Right ventricle myocardium superior (tissue), 1 donor: ENCODE data around the gene UNC5C. TPM values are rescaled to one million over a fixed set of nuclear protein-coding genes. Genes with fewer than 3 reads are reported as not detected.

Source experiments
- ATAC-seq: fragments of 200-7000 bp; cut with Tn5 transposase; one replicate; pipeline ENCODE4 v1.9.1; 2020; ENCODE audit warnings: mild to moderate bottlenecking; ENCODE audit not compliant: poor library complexity
- DNase-seq: peaks from one replicate; pipeline ENCODE4 v3.0.0-alpha.2; 2020
- intact Hi-C: fragments of 100-400 bp; cut with DNase I; formaldehyde crosslinking; loops from one replicate; pipeline ENCODE4 v1.11.2; 2022
- total RNA-seq: library from RNA; stranded (reverse); fragmentation: NEBNext Ultra II Directional; extraction: Animal tissue kit (Norgen Biotek cat#: 25700); gene quantifications from one replicate; pipeline ENCODE4 v1.2.1, GENCODE V29; 2021
- donor health status: DM: no; HTN: yes; CAD: no; lungs with severe emphysema.

The UNC5C gene
- total RNA-seq, 1 donor from 2014 or later = 2.0 TPM

DNA sequence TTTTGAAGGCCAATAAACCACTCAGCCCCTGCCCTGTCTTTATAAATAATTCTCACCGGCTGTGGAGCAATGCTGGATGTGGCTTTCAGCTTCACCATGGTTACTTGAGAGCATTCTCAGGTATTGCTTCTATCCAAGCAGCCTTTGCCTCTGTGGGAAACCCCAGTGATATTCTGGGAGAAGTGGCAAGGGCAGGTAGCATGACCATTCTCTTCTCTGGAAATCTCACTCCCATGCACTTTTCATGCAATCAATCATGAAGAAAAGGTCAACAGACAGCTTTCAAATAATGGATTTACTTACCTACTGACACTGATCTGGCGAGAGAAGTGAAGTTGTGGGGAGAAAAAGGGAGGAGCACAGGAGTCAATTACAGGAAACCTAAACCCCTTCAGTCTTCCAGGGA is 49.5 kb downstream of the UNC5C start:
- DNase-seq (no peak), ATAC-seq (no peak)
- intact Hi-C loops = no loop called here

DNA sequence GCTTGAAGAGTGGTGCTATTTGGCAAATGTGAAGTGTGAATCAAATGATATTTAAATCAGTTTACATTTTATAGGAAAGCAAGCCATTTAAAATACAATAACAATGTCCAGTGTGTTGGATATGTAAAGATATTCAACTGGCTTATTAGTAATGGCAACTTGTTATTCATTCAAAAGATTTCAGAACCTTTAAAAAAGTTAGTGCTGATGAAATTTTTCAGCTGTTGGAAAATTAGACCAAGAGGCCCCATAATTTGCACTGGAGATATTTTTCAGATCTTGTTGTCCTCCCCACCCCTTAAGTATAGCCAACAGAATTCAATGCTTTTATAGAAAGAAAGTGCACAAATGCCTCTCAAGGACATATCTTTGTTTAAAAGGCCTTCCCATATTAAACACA is 54.6 kb downstream of the UNC5C start:
- DNase-seq = no peak
- no peak for ATAC-seq
- intact Hi-C loops = no loop called here

DNA sequence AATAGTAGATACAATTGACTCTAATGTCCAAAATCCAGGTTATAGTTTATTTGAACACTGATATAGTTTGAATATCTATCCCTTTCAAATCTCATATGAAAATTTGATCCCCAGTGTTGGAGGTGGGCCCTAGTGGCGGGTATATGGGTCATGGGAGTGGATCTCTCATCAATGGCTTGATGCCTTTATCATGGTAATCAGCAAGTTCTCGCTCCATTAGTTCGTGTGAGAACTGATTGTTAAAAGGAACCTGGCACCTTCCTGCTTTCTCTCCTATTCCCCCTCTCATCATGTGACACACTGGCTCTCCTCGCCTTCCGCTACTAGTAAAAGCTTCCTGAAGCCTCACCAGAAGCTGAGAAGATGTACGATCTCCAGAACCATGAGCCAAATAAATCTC is 70.1 kb downstream of the UNC5C start:
- ATAC-seq (no peak), DNase-seq (no peak)
- intact Hi-C loops = no loop called here

DNA sequence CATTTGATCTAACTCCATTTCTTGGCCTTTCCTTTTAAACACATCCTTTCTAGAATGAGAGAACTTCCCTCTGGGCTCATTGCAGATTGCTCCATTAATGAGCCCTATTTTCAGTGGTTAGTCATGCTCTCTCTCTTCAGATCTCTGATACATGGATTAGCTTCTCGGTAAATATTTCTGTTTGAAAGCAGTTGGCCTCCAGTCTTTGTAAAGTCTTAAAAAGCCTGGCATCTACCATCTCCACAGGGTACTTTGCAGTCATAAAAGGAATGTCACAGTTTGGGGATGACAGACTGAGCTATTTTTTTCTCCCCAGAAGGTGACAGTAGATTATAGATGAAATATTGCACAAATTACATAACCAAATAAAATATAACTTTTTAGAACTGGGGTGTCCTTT is 72.7 kb downstream of the UNC5C start:
- ATAC-seq (no peak), DNase-seq (no peak)
- intact Hi-C loops = no loop called here

GRCh38 chr4:95472534-95472933 is 76.2 kb downstream of the UNC5C start:
- DNase-seq (no peak), ATAC-seq (no peak)
- intact Hi-C loops = no loop called here

- DNase-seq (no peak), ATAC-seq (no peak)
- intact Hi-C loops = no loop called here
Measured at GRCh38 chr4:95470622-95471021, 78.2 kb downstream of the UNC5C start.

GRCh38 chr4:95469617-95470016 is 79.2 kb downstream of the UNC5C start:
- no peak for ATAC-seq
- intact Hi-C loops = no loop called here
- no peak for DNase-seq

GRCh38 chr4:95466791-95467190 is 82.0 kb downstream of the UNC5C start:
- intact Hi-C loops = no loop called here
- ATAC-seq (no peak), DNase-seq (no peak)

DNA sequence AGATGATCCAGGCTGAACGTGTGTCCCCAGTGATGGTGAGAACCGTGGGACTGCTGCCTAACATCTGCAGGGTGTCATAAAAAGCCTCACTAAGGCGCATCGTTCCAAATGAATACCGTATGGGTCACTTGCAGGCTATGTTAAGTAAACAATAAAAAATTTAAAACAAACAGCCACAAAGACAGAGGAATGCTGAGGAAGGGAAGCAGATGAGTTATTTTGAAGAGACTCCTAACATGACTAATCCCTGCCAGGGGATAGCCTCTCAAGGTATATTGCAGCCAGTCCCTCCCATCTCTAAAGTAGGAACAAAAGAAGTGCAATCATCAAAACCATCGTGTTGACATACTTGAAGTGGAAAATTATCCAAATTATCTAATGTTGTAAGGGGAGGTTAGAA is 83.8 kb downstream of the UNC5C start:
- ATAC-seq (no peak), DNase-seq (no peak)
- intact Hi-C loops = no loop called here

DNA sequence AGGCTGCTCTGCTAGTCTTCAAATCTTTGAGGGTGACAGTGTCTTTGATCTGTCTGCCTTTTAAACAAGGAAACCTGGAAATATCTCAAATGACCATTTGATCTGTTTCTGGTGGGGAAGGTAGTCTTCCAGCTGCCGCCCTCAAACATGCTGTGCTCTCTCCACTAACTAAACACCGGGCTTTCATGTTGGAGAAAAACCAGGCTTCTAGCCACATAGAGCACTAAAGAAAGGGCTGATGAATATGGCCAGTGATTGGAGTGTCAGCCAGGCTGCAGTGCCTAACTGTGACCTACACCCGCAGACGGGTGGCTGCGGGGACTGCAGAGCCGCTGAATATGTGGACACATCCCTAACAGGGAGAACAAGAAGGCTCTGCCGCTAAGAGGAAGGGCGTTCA is 85.9 kb downstream of the UNC5C start:
- ATAC-seq = no peak
- DNase-seq = no peak
- intact Hi-C loops = no loop called here

DNA sequence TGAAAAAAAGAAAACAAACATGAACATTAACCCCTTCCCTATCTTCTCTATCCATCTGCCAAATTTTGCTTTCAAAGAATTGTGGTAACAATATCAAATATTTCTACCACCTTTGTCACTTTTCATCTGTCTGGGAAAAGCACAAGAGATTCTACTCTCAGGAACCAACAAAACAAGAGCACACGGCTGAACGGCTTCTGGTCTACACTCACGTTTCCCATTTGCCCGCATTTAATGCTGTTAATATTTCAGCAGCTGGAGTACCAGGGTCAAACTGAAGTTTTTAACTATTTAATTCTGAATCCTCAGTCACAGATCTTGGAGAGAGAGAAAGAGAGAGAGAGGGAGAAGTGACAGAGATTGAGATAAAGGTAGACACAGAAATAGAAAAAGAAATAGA is 91.4 kb downstream of the UNC5C start:
- intact Hi-C loops = no loop called here
- no peak for ATAC-seq
- DNase-seq = no peak

- no peak for ATAC-seq
- no peak for DNase-seq
- intact Hi-C loops = no loop called here
Measured at GRCh38 chr4:95450294-95450693, 98.5 kb downstream of the UNC5C start.

DNA sequence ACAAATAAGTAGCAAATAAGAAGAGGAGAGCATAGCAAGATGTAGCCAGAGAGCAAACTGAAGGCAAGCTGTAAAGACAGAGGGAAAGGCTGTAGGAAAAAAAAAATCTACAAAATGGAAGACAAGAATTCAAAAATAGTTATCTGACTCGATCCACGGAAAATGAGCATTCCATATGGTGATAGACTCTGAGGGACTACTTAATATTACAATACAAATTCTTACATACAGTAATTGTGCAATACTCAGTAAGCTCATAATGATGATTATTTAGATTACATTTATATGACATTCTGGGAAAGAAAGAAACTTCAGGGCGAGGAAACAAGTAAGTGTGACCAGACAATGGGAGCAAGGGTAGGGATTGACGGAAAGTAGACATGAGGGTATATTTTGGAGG is 102.6 kb downstream of the UNC5C start:
- DNase-seq (no peak), ATAC-seq (no peak)
- intact Hi-C loops = no loop called here

- intact Hi-C loops = no loop called here
- DNase-seq (no peak), ATAC-seq (no peak)
Measured at GRCh38 chr4:95445251-95445650, 103.5 kb downstream of the UNC5C start.

GRCh38 chr4:95444812-95445211 is 104.0 kb downstream of the UNC5C start:
- ATAC-seq (no peak), DNase-seq (no peak)
- intact Hi-C loops = no loop called here

- intact Hi-C loops = no loop called here
- ATAC-seq = no peak
- no peak for DNase-seq
Measured at GRCh38 chr4:95439896-95440295, 108.9 kb downstream of the UNC5C start.

GRCh38 chr4:95439071-95439470 is 109.7 kb downstream of the UNC5C start:
- no peak for ATAC-seq
- intact Hi-C loops = no loop called here
- no peak for DNase-seq

DNA sequence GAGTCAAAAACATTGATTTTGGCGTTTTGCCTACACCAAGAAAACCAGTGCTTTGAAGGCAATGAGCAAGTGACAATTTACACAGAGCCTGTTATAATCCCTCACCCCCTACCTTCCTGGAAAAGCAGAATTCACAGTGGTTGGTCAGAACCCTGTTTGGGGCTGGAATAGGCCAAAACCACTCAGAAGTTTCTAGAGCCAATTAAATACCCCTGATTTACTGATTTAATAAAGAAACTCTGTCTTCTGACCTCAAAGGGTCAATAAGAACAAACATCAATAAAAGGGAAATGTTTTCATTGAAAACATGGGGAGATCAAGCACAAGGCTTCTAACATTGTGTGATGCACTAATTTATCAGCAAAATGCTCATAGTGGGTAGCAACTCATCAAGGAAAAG is 116.3 kb downstream of the UNC5C start:
- ATAC-seq = no peak
- intact Hi-C loops = no loop called here
- DNase-seq = no peak

DNA sequence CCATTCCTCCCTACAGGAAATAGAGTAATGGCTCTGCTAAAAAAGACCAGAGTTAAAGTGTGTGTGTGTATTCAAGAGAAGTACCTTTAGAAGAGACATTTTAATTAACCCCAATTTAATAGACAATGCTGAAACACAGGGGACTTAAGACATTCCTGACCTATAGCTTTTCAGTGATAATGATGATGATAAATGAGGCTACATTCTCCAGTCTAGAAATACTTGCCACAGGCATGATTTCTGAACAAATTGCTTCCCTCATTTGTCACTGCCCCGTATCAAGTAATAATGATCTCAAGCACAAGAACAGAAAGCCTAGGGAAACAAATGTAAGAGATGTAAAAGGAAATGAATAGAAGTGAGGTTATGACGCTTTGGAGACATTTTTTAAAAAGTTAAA is 117.1 kb downstream of the UNC5C start:
- no peak for DNase-seq
- ATAC-seq = no peak
- intact Hi-C loops = no loop called here

GRCh38 chr4:95429416-95429815 is 119.4 kb downstream of the UNC5C start:
- intact Hi-C loops = no loop called here
- DNase-seq = no peak
- no peak for ATAC-seq

GRCh38 chr4:95428291-95429070 is 120.3 kb downstream of the UNC5C start:
- DNase-seq = no peak
- ATAC-seq = no peak
- intact Hi-C loops = no loop called here
